ENCODE data around the gene CERCAM. TPM values are rescaled to one million over a fixed set of nuclear protein-coding genes. Genes with fewer than 3 reads are reported as not detected.

CERCAM gene
- polyA plus RNA-seq, 3 donors, result 1.5 to 2.5 (median 1.8) TPM

GRCh38 chr9:128434340-128434739 is 13.7 kb downstream of the CERCAM start:
- Histone ChIP-seq H3K36me3 (replicated peaks in 1 of 2; ENCODE audit: control insufficient read depth in 1 of 2, insufficient read depth in 2 of 2, low read length in 2 of 2) (no peaks in the 10 kb centered on the region), H3K4me1 (ENCODE audit: control insufficient read depth in 1 of 2, insufficient read depth in 2 of 2, low read length in 2 of 2) (peaks cover 0 to 4% of the 10 kb centered on the region in 2 donors), H3K4me3 (replicated peaks in 1 of 3; ENCODE audit: low read depth in 2 of 3, low read length in 3 of 3) (no peak overlapping the region), H3K4me2 (replicated peaks; ENCODE audit: extremely low read depth, low read length, poor library complexity, severe bottlenecking) (no peak overlapping the region), H3K9me3 (replicated peaks in 1 of 2; ENCODE audit: control insufficient read depth in 1 of 2, insufficient read depth in 1 of 2, low read length in 2 of 2) (no peaks in the 10 kb centered on the region), H3K79me2 (ENCODE audit: insufficient read depth, low read length) (no peaks in the 10 kb centered on the region), H2AFZ (ENCODE audit: insufficient read depth, low read depth, low read length, poor library complexity, severe bottlenecking) (no peak overlapping the region), H3K9ac (ENCODE audit: insufficient read depth, low read length, poor library complexity, severe bottlenecking) (no peak overlapping the region), H3K27me3 (ENCODE audit: control insufficient read depth in 2 of 2, insufficient read depth in 2 of 2, low read length in 2 of 2) (no peaks in the 10 kb centered on the region), H4K20me1 (ENCODE audit: insufficient read depth, low read length) (no peaks in the 10 kb centered on the region), H3K27ac (ENCODE audit: low read depth in 1 of 2, low read length in 2 of 2) (no peak overlapping the region)
- TF ChIP-seq CTCF (IDR thresholded peaks at IDR 0.05), result no peak
- DNase-seq, result no peak
- intact Hi-C loops (cut with micrococcal nuclease), result no loop called here
- WGBS (ENCODE audit: insufficient coverage), result 94% methylated on average over 17 of the region's 17 CpGs
- Mint-ChIP-seq H3K4me1 (peaks cover 6% of the 10 kb centered on the region), H3K36me3 (no peaks in the 10 kb centered on the region), H3K27me3 (ENCODE audit: low read depth in 3 of 3) (peaks cover under 1 to 3% (median 1%) of the 10 kb centered on the region in 3 donors), H3K9me3 (no peaks in the 10 kb centered on the region), H3K27ac (no peak overlapping the region), H3K4me3 (no peak overlapping the region)

- H4K20me1 ChIP-seq (ENCODE audit: insufficient read depth, low read length), result no peaks in the 10 kb centered on the region
- H3K79me2 ChIP-seq (ENCODE audit: insufficient read depth, low read length), result no peaks in the 10 kb centered on the region
- H3K9me3 ChIP-seq (replicated peaks in 1 of 2; ENCODE audit: control insufficient read depth in 1 of 2, insufficient read depth in 1 of 2, low read length in 2 of 2), result no peaks in the 10 kb centered on the region
- no peaks in the 10 kb centered on the region for H3K36me3 ChIP-seq (replicated peaks in 1 of 2; ENCODE audit: control insufficient read depth in 1 of 2, insufficient read depth in 2 of 2, low read length in 2 of 2)
- 99% methylated on average over 15 of the region's 18 CpGs for WGBS (ENCODE audit: insufficient coverage)
- no peak overlapping the region for H3K4me2 ChIP-seq (replicated peaks; ENCODE audit: extremely low read depth, low read length, poor library complexity, severe bottlenecking)
- H3K4me1 Mint-ChIP-seq, result peaks cover 6% of the 10 kb centered on the region
- peaks cover 1 to 2% (median 2%) of the 10 kb centered on the region in 3 donors for H3K27me3 Mint-ChIP-seq (ENCODE audit: low read depth in 3 of 3)
- H3K27ac Mint-ChIP-seq, result no peak overlapping the region
- TF ChIP-seq CTCF (IDR thresholded peaks at IDR 0.05), result no peak
- H2AFZ ChIP-seq (ENCODE audit: insufficient read depth, low read depth, low read length, poor library complexity, severe bottlenecking), result no peak overlapping the region
- H3K9ac ChIP-seq (ENCODE audit: insufficient read depth, low read length, poor library complexity, severe bottlenecking), result no peak overlapping the region
- no peaks in the 10 kb centered on the region for H3K36me3 Mint-ChIP-seq
- no peak overlapping the region for H3K4me3 Mint-ChIP-seq
- peaks cover 0 to 4% of the 10 kb centered on the region in 2 donors for H3K4me1 ChIP-seq (ENCODE audit: control insufficient read depth in 1 of 2, insufficient read depth in 2 of 2, low read length in 2 of 2)
- H3K27ac ChIP-seq (ENCODE audit: low read depth in 1 of 2, low read length in 2 of 2), result no peak overlapping the region
- peaks cover 0 to 2% (median 0%) of the 10 kb centered on the region in 7 donors for H3K9me3 Mint-ChIP-seq
- no peak for DNase-seq
- H3K27me3 ChIP-seq (ENCODE audit: control insufficient read depth in 2 of 2, insufficient read depth in 2 of 2, low read length in 2 of 2), result no peaks in the 10 kb centered on the region
- intact Hi-C loops (cut with micrococcal nuclease), result no loop called here
- H3K4me3 ChIP-seq (replicated peaks in 1 of 3; ENCODE audit: low read depth in 2 of 3, low read length in 3 of 3), result no peak overlapping the region
Observed at GRCh38 chr9:128435611-128436010, 15.0 kb downstream of the CERCAM start.
